Measurements from ENCODE around the gene PRPF6. TPM values are rescaled to one million over a fixed set of nuclear protein-coding genes. Genes with fewer than 3 reads are reported as not detected.

The PRPF6 gene
- total RNA-seq, 2 donors from 2014 or later = 42.3 to 52.1 TPM

GRCh38 chr20:63934271-63935068 is 46.5 kb upstream of the PRPF6 start:
- intact Hi-C loops (cut with DNase I) = no loop called here

GRCh38 chr20:63935447-63935846 is 45.5 kb upstream of the PRPF6 start:
- TF ChIP-seq CTCF (IDR thresholded peaks at IDR 0.05) (no peak), POLR2A (IDR thresholded peaks at IDR 0.05) (no peak)
- no peak overlapping the region for H3K4me3 ChIP-seq
- peaks cover 13 to 27% of the 10 kb centered on the region in 2 donors for H3K36me3 ChIP-seq (replicated peaks in 1 of 2; ENCODE audit: insufficient read depth in 1 of 2, low read depth in 2 of 2)
- no peak for ATAC-seq
- no peak for DNase-seq
- intact Hi-C loops (cut with DNase I) = no loop called here
- H3K9me3 ChIP-seq = no peaks in the 10 kb centered on the region
- no peaks in the 10 kb centered on the region for H3K27me3 ChIP-seq
- no peaks in the 10 kb centered on the region for H3K4me1 ChIP-seq
- 87 to 100% methylated on average over 4 to 9 of the region's 9 CpGs for WGBS, 2 donors
- no peak overlapping the region for H3K27ac ChIP-seq

More at GRCh38 chr20:63934271-63935068, 46.5 kb upstream of the PRPF6 start:
- Histone ChIP-seq H3K27me3 (no peaks in the 10 kb centered on the region), H3K27ac (no peak overlapping the region), H3K4me1 (no peaks in the 10 kb centered on the region), H3K9me3 (no peaks in the 10 kb centered on the region), H3K4me3 (no peak overlapping the region), H3K36me3 (replicated peaks in 1 of 2; ENCODE audit: insufficient read depth in 1 of 2, low read depth in 2 of 2) (peaks cover 13 to 25% of the 10 kb centered on the region in 2 donors)
- ATAC-seq (no peak), DNase-seq (peak in 1 of 4 donors; percentile 6)
- TF ChIP-seq POLR2A (IDR thresholded peaks at IDR 0.05) (no peak), CTCF (IDR thresholded peaks at IDR 0.05) (no peak)
- WGBS, 2 donors = 82 to 94% methylated on average over 30 to 37 of the region's 37 CpGs

- Histone ChIP-seq H3K36me3 (replicated peaks in 1 of 2; ENCODE audit: insufficient read depth in 1 of 2, low read depth in 2 of 2) (peaks cover 0 to 19% of the 10 kb centered on the region in 2 donors), H3K4me1 (no peaks in the 10 kb centered on the region), H3K4me3 (no peak overlapping the region), H3K27ac (no peak overlapping the region), H3K9me3 (no peaks in the 10 kb centered on the region), H3K27me3 (no peaks in the 10 kb centered on the region)
- ATAC-seq = no peak
- intact Hi-C loops (cut with DNase I) = no loop called here
- TF ChIP-seq CTCF (IDR thresholded peaks at IDR 0.05) (no peak), POLR2A (IDR thresholded peaks at IDR 0.05) (no peak)
- 85 to 94% methylated on average over 12 to 14 of the region's 14 CpGs for WGBS, 2 donors
- DNase-seq = no peak
Measured at GRCh38 chr20:63937596-63937995, 43.3 kb upstream of the PRPF6 start.

GRCh38 chr20:63939061-63939935 is 41.6 kb upstream of the PRPF6 start:
- WGBS, 2 donors = 87% methylated on average over 32 of the region's 33 CpGs; no CpG with 5 or more reads in 1 of the 2 donors
- Histone ChIP-seq H3K27ac (no peak overlapping the region), H3K4me1 (no peaks in the 10 kb centered on the region), H3K27me3 (no peaks in the 10 kb centered on the region), H3K4me3 (no peak overlapping the region), H3K36me3 (replicated peaks in 1 of 2; ENCODE audit: insufficient read depth in 1 of 2, low read depth in 2 of 2) (peaks cover 0 to 28% of the 10 kb centered on the region in 2 donors), H3K9me3 (no peaks in the 10 kb centered on the region)
- intact Hi-C loops (cut with DNase I) = no loop called here
- DNase-seq = no peak
- ATAC-seq = no peak
- TF ChIP-seq POLR2A (IDR thresholded peaks at IDR 0.05) (no peak), CTCF (IDR thresholded peaks at IDR 0.05) (no peak)

All from body of pancreas (tissue), 4 donors.